Pancreas (tissue), 10 donors: ENCODE measurements around the gene CCBE1. TPM values are rescaled to one million over a fixed set of nuclear protein-coding genes. Genes with fewer than 3 reads are reported as not detected.

Source experiments
- ATAC-seq, 4 donors: fragments of 200-7000 bp; cut with Tn5 transposase; one replicate each; pipeline versions ENCODE4 v1.8.0 to v1.9.1; 2020; ENCODE audit warnings: mild to moderate bottlenecking in 4 of 4, moderate library complexity in 4 of 4
- DNase-seq, 6 donors: peaks; one replicate each; pipeline ENCODE4 v3.0.0-alpha.2; 2020
- FAIRE-seq: peaks from 2 replicates; lab custom pipeline; 2012; peaks lifted over from hg19 to GRCh38; lab: Jason Lieb, UNC
- H3K27ac ChIP-seq, 4 donors: fragments of 200-600 bp; sonication (generic); 1 replicate in 3 of 4; 2 replicates in 1 of 4; pipeline versions ENCODE4 v1.5.0 to v1.8.0; 2020
- H3K27me3 ChIP-seq, 4 donors: fragments of 200-600 bp; one replicate each; pipeline ENCODE4 v1.8.0; 2021
- H3K36me3 ChIP-seq, 3 donors: fragments of 200-600 bp; sonication (generic) in 1 of 3; one replicate each; pipeline versions ENCODE4 v1.5.0 to v1.8.0; 2020 to 2021
- H3K4me1 ChIP-seq, 3 donors: fragments of 200-600 bp; one replicate each; pipeline ENCODE4 v1.8.0; 2021
- H3K4me3 ChIP-seq, 4 donors: fragments of 200-600 bp; sonication (generic) in 2 of 4; one replicate each; pipeline versions ENCODE4 v1.5.0 to v1.8.0; 2020 to 2021
- H3K9me3 ChIP-seq, 4 donors: fragments of 200-600 bp; one replicate each; pipeline ENCODE4 v1.8.0; 2021
- CTCF ChIP-seq, 4 donors: fragments of 200-600 bp; sonication (generic) in 3 of 4; IDR thresholded peaks; one replicate each; pipeline versions ENCODE4 v1.5.0 to v1.8.0; 2021; ENCODE audit warnings: antibody characterized with exemption in 4 of 4
- WGBS, 2 donors: extraction: QIAGEN DNeasy Blood & Tissue Kit; methylation state at CpG; one replicate each; pipeline ENCODE4 v1.1.7; 2013; 5-methylcytosine and 5-hydroxymethylcytosine counted together
- intact Hi-C, 3 donors: fragments of 100-400 bp; cut with DNase I; formaldehyde crosslinking; loops; one replicate each; pipeline versions ENCODE4 v1.11.1 to v1.14.2; 2022
- polyA plus RNA-seq, 2 donors: library from polyadenylated mRNA; stranded (reverse); fragments of 200-250 nt; gene quantifications; one replicate each; pipeline ENCODE4 v1.2.3, GENCODE V29; 2013
- total RNA-seq, 6 donors: library from RNA; stranded (reverse); fragmentation: NEBNext Ultra II Directional in 4 of 6; extraction: Animal tissue kit (Norgen Biotek cat#: 25700) in 4 of 6; gene quantifications; one replicate each; pipeline versions ENCODE4 v1.2.1 to v1.2.4, GENCODE V29; 2021 to 2023
- donor health status: healthy with polysubstance abuse.
- donor health status: DM: no; HTN: no; CAD: no; lungs with moderate emphysema.
- donor health status: DM: no; HTN: no; CAD: no.
- donor health status: control.
- donor health status: control.
- donor health status: Bipolar disorder and iron deficiency.
- donor health status: DM: yes; HTN: yes; CAD: no.
- donor health status: DM: no; HTN: no; CAD: no.
- donor health status: DM: no; HTN: no; CAD: no.
- donor health status: DM: yes; HTN: yes; CAD: no.

Gene CCBE1
- total and polyA plus RNA-seq, 8 donors = 0.08 to 1.5 (median 0.59) TPM

DNA sequence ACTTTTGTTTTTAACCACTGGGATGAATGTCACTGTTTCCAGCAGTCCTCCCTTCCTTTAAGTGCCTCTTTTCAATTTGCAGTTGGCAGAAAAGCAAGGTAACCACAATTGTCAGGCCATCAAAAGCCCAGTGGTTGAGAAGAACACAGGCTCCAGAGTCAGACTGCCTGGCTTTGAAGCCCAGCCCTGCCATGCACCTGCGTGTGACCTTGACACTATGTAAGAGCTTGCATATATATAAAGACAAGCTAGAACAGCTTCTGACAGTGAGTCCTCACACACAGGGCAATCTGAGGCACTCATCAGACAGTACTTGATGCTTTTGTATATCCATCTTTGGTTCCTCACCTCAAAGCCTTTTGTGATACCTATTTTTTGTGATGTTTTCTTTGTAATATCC lies 11.0 kb downstream of the CCBE1 start:
- no peak overlapping the region for H3K4me3 ChIP-seq
- H3K36me3 ChIP-seq = no peaks in the 10 kb centered on the region
- ATAC-seq (no peak), FAIRE-seq (no peak), DNase-seq (no peak)
- WGBS, 2 donors = 33 to 45% methylated on average over 1 of the region's 1 CpG
- H3K4me1 ChIP-seq = no peaks in the 10 kb centered on the region
- intact Hi-C loops = no loop called here
- H3K27me3 ChIP-seq = peaks cover 0 to 11% (median 0%) of the 10 kb centered on the region in 4 donors
- H3K9me3 ChIP-seq = no peaks in the 10 kb centered on the region
- H3K27ac ChIP-seq = no peak overlapping the region
- TF ChIP-seq CTCF (IDR thresholded peaks at IDR 0.05) = no peak

DNA sequence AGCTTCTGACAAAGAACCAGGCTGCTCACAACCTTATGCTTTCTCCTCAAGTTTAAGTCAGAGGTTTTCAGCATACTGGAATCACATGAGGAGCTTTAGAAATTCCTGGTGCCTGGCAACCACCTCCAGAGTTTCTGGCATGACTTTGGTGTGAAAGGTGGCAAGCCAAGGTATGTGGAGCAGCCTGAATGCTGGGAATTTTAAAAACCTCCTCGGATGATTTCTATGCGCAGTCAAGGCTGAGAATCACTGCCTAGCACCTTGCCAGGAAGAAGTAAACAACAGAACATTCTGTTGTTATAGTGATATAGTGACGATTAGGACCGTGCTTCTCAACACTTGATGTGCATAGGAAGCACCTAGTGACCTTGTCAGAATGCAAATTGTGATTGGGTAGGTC lies 11.7 kb downstream of the CCBE1 start:
- Histone ChIP-seq H3K27me3 (peaks cover 0 to 11% (median 0%) of the 10 kb centered on the region in 4 donors), H3K4me3 (no peak overlapping the region), H3K9me3 (no peaks in the 10 kb centered on the region), H3K4me1 (no peaks in the 10 kb centered on the region), H3K27ac (no peak overlapping the region), H3K36me3 (no peaks in the 10 kb centered on the region)
- 11 to 13% methylated on average over 4 of the region's 4 CpGs for WGBS, 2 donors
- DNase-seq (no peak), ATAC-seq (no peak), FAIRE-seq (no peak)
- intact Hi-C loops = no loop called here
- TF ChIP-seq CTCF (IDR thresholded peaks at IDR 0.05) = no peak

DNA sequence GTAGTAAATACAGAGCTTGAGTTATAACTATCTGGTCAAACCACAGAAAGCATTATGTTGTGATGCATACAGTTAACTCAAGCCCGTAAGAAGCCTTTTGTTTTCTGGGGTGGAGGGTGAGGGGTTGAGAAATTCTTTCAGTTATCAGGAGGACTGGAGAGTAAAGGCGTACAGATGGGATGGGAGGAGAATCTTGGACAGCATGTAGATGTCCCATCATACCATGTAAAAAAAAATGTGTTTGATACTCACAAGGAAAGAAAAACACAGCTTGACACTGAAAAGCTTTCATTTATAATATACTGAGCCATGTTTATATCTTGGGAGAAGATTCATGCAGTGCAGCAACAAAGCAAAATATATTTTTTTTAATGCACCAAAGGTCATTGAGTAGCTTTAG lies 12.4 kb downstream of the CCBE1 start:
- no peak for ATAC-seq
- Histone ChIP-seq H3K27me3 (peaks cover 0 to 8% (median 0%) of the 10 kb centered on the region in 4 donors), H3K27ac (no peak overlapping the region), H3K9me3 (no peaks in the 10 kb centered on the region), H3K36me3 (no peaks in the 10 kb centered on the region), H3K4me3 (no peak overlapping the region), H3K4me1 (no peaks in the 10 kb centered on the region)
- FAIRE-seq = no peak
- DNase-seq = no peak
- intact Hi-C loops = no loop called here
- WGBS, 2 donors = 40 to 45% methylated on average over 2 of the region's 2 CpGs
- TF ChIP-seq CTCF (IDR thresholded peaks at IDR 0.05) = no peak

GRCh38 chr18:59681521-59682004 lies 15.7 kb downstream of the CCBE1 start:
- no peak overlapping the region for H3K27ac ChIP-seq
- WGBS, 2 donors = 19 to 23% methylated on average over 6 of the region's 6 CpGs
- H3K36me3 ChIP-seq = no peaks in the 10 kb centered on the region
- no peak overlapping the region for H3K4me3 ChIP-seq
- ATAC-seq = no peak
- TF ChIP-seq CTCF (IDR thresholded peaks at IDR 0.05) = no peak
- no peaks in the 10 kb centered on the region for H3K9me3 ChIP-seq
- H3K4me1 ChIP-seq = no peaks in the 10 kb centered on the region
- no peaks in the 10 kb centered on the region for H3K27me3 ChIP-seq
- intact Hi-C loops = no loop called here
- no peak for FAIRE-seq
- DNase-seq = no peak

DNA sequence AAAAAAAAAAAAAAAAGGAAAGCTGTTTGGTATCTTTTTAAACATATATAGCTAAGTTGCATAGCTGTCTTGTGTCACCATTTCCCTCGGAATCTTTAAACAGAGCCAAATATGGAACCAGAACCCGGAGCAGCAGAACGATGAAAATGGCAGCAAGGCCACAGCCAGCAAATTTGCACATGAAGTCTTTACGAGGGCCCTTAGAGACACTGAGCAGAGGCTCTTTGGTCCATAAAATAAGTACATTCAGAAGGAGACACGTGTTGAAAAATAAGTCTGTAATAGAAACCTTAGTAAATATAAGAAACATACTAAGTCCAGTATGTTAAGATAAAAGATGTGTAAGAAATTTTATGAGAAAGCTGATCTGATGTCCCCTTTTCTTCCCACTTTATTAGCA lies 16.2 kb downstream of the CCBE1 start:
- no peak for DNase-seq
- Histone ChIP-seq H3K27me3 (no peaks in the 10 kb centered on the region), H3K4me3 (no peak overlapping the region), H3K4me1 (no peaks in the 10 kb centered on the region), H3K36me3 (no peaks in the 10 kb centered on the region), H3K27ac (no peak overlapping the region), H3K9me3 (no peaks in the 10 kb centered on the region)
- no peak for ATAC-seq
- no peak for TF ChIP-seq CTCF (IDR thresholded peaks at IDR 0.05)
- intact Hi-C loops = no loop called here
- 55 to 63% methylated on average over 5 of the region's 5 CpGs for WGBS, 2 donors
- no peak for FAIRE-seq
